Progenitor cell of endocrine pancreas (in vitro differentiated cells): Measurements from ENCODE around the gene EIF3K. TPM values are rescaled to one million over a fixed set of nuclear protein-coding genes. Genes with fewer than 3 reads are reported as not detected.
A peak's percentile ranks its signal among the peaks of the same experiment; 100 is the strongest.

Source experiments
- DNase-seq: peaks from one replicate; pipeline ENCODE4 v3.0.0; 2021; ENCODE audit warnings: low spot score; ENCODE audit not compliant: unreplicated experiment
- H3K27ac Mint-ChIP-seq: 2 replicates; pipeline ENCODE4 v1.8.0; 2021; ENCODE audit warnings: mild to moderate bottlenecking, moderate library complexity, mixed read lengths
- H3K27me3 Mint-ChIP-seq: 2 replicates; pipeline ENCODE4 v1.8.0; 2021; ENCODE audit warnings: mixed read lengths
- H3K36me3 Mint-ChIP-seq: 2 replicates; pipeline ENCODE4 v1.8.0; 2022; ENCODE audit warnings: mixed read lengths; ENCODE audit not compliant: insufficient read depth
- H3K4me1 Mint-ChIP-seq: 2 replicates; pipeline ENCODE4 v1.8.0; 2021; ENCODE audit warnings: low read depth, mixed read lengths
- H3K4me3 Mint-ChIP-seq: 2 replicates; pipeline ENCODE4 v1.8.0; 2021; ENCODE audit warnings: low read depth, mild to moderate bottlenecking, moderate library complexity, mixed read lengths
- H3K9me3 Mint-ChIP-seq: 2 replicates; pipeline ENCODE4 v1.8.0; 2021; ENCODE audit warnings: low read depth, mixed read lengths
- total RNA-seq: library from RNA; stranded (reverse); gene quantifications from 2 replicates; pipeline ENCODE4 v1.2.1, GENCODE V29; 2021
- TF ChIP-seq, protein P1 (sequence below): fragments of 200-600 bp; sonication (generic); IDR thresholded peaks from one replicate; pipeline ENCODE4 v1.5.0; 2021; ENCODE audit warnings: antibody characterized with exemption, mild to moderate bottlenecking; ENCODE audit not compliant: unreplicated experiment

Gene EIF3K
- total RNA-seq, 1 donor from 2014 or later: 193 TPM

DNA sequence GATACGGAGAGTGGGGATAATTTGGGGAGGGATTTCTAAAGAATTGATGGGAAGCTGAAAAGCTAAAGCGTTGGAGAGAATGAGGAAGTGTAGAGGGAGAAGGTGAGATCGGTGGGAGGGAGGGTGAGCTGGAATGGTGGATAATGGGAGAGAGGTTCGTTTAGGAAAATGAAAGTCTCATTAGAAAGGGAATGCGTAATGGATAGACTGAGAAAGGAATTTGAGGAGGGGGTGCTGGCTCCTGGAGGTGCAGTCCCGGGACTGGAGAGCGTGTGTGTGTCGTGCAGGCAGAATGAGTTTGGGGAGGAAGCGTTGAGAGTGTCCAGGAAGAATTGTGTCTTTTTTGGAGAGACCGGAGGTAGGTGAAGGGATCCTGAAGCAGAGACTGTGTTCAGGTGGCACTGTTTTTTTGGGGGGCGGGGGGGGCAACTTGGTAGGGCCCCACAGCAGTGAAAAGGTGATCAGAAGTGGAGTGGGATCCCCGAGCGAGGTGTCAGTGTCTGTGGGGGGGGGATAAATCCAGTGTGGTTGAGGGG, 29.8 kb downstream of the EIF3K start:
- peak overlapping the region; percentile 99 for H3K4me3 Mint-ChIP-seq
- H3K4me1 Mint-ChIP-seq: peaks cover 52% of the 10 kb centered on the region
- no peaks in the 10 kb centered on the region for H3K36me3 Mint-ChIP-seq
- TF ChIP-seq, protein P1, sequence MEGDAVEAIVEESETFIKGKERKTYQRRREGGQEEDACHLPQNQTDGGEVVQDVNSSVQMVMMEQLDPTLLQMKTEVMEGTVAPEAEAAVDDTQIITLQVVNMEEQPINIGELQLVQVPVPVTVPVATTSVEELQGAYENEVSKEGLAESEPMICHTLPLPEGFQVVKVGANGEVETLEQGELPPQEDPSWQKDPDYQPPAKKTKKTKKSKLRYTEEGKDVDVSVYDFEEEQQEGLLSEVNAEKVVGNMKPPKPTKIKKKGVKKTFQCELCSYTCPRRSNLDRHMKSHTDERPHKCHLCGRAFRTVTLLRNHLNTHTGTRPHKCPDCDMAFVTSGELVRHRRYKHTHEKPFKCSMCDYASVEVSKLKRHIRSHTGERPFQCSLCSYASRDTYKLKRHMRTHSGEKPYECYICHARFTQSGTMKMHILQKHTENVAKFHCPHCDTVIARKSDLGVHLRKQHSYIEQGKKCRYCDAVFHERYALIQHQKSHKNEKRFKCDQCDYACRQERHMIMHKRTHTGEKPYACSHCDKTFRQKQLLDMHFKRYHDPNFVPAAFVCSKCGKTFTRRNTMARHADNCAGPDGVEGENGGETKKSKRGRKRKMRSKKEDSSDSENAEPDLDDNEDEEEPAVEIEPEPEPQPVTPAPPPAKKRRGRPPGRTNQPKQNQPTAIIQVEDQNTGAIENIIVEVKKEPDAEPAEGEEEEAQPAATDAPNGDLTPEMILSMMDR: no peak
- no peaks in the 10 kb centered on the region for H3K9me3 Mint-ChIP-seq
- no peak for DNase-seq
- peak overlapping the region; percentile 96 for H3K27ac Mint-ChIP-seq
- H3K27me3 Mint-ChIP-seq: no peaks in the 10 kb centered on the region

DNA sequence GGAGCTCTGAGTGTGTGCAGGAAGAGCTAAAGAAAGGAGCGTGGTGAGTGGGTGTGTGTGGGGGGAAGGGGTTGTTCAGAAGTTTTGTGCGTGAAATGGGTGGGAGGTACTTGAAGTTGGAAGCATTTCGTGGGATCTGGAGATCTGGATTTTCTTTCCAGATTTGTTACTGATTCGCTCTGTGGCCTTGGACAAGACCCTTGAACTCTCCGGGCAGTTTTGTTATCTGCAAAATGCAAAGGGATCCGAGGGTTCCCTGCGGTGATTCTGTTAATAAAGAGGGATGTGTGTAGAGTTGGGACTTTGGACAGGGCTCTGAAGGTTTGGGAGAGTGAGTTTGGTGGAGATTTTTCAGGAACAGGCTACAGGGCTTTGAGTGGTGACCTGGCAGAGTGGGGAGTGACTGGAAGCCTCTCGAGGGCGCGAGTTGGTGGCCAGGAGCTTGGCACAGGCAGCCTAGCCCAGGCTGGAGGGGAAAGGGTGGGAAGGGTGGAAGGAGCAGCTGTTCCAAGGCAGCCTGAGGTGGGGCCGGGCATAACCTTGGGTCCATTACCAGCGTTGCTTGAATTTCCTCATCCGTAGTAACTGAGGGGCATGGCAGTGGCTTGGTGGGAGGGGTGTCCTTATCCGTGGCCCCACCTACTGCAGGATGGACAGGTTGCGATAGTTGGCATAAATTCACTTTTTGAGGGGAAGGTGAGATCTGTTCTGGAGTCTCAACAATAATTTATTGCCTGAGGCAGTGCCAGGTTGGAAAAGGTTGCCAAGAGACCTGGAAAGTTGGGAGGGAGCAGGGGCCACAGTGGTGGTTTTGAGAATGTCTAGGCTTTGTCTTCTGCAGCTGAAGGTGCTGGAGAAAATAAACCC, 30.6 kb downstream of the EIF3K start:
- DNase-seq: no peak
- no peaks in the 10 kb centered on the region for H3K36me3 Mint-ChIP-seq
- H3K9me3 Mint-ChIP-seq: no peaks in the 10 kb centered on the region
- TF ChIP-seq, protein P1: no peak
- no peaks in the 10 kb centered on the region for H3K27me3 Mint-ChIP-seq
- peak overlapping the region; percentile 99 for H3K4me3 Mint-ChIP-seq
- peak overlapping the region; percentile 96 for H3K27ac Mint-ChIP-seq
- H3K4me1 Mint-ChIP-seq: peaks cover 58% of the 10 kb centered on the region

- DNase-seq: no peak
- H3K4me1 Mint-ChIP-seq: peaks cover 63% of the 10 kb centered on the region
These were observed 31.3 kb downstream of the EIF3K start for GRCh38 chr19:38650172-38650775.

GRCh38 chr19:38650911-38651584, 32.1 kb downstream of the EIF3K start:
- DNase-seq: no peak
- H3K27ac Mint-ChIP-seq: peak overlapping the region; percentile 96
- peaks cover 71% of the 10 kb centered on the region for H3K4me1 Mint-ChIP-seq
- no peaks in the 10 kb centered on the region for H3K27me3 Mint-ChIP-seq
- H3K9me3 Mint-ChIP-seq: no peaks in the 10 kb centered on the region
- TF ChIP-seq, protein P1: no peak
- peak overlapping the region; percentile 99 for H3K4me3 Mint-ChIP-seq
- peaks cover 2% of the 10 kb centered on the region for H3K36me3 Mint-ChIP-seq

More at GRCh38 chr19:38650172-38650775, 31.3 kb downstream of the EIF3K start:
- H3K27ac Mint-ChIP-seq: peak overlapping the region; percentile 96
- H3K27me3 Mint-ChIP-seq: no peaks in the 10 kb centered on the region
- no peaks in the 10 kb centered on the region for H3K36me3 Mint-ChIP-seq
- no peaks in the 10 kb centered on the region for H3K9me3 Mint-ChIP-seq
- TF ChIP-seq, protein P1: no peak
- peak overlapping the region; percentile 99 for H3K4me3 Mint-ChIP-seq

GRCh38 chr19:38653028-38653571, 34.1 kb downstream of the EIF3K start:
- peak overlapping the region; percentile 99 for H3K4me3 Mint-ChIP-seq
- TF ChIP-seq, protein P1: no peak
- peaks cover 6% of the 10 kb centered on the region for H3K36me3 Mint-ChIP-seq
- no peaks in the 10 kb centered on the region for H3K9me3 Mint-ChIP-seq
- no peak for DNase-seq
- peak overlapping the region; percentile 96 for H3K27ac Mint-ChIP-seq
- H3K27me3 Mint-ChIP-seq: no peaks in the 10 kb centered on the region
- H3K4me1 Mint-ChIP-seq: peaks cover 87% of the 10 kb centered on the region
